HG03095 (cell line): Measurements from ENCODE around the gene OR6M1.

ENCODE experiments used
- ATAC-seq: cut with Tn5 transposase; IDR thresholded peaks from one replicate; pipeline ENCODE4 v1.9.1; 2021; ENCODE audit warnings: moderate library complexity; ENCODE audit not compliant: unreplicated experiment

The OR6M1 gene, protein sequence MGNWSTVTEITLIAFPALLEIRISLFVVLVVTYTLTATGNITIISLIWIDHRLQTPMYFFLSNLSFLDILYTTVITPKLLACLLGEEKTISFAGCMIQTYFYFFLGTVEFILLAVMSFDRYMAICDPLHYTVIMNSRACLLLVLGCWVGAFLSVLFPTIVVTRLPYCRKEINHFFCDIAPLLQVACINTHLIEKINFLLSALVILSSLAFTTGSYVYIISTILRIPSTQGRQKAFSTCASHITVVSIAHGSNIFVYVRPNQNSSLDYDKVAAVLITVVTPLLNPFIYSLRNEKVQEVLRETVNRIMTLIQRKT

GRCh38 chr11:123806249-123806648 is at the start of gene OR6M1:
Gene OR6M1 (minus strand): TSS chr11:123806349. CDS start chr11:123806349, 0 bp downstream.
- no peak for ATAC-seq

DNA sequence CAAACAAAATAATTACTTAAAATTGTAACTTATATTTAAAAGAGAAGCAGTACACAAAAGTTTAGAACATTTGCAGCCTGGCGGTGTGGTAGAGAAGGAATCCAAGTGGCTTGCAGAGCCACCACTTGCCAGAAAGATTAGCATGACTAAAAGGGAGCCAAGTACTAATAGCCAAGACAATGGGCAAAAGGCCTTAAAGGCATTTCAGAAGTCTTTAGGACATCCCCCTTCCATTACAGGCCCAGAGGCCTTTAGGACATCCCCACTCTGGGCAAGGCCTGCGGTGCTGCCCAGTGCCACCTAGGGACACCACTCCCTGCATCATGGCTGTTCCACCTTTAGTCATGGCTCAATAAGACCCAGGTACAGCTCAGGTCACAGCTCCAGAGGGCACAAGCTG is 46.9 kb upstream of the OR6M1 start:
- ATAC-seq = no peak

DNA sequence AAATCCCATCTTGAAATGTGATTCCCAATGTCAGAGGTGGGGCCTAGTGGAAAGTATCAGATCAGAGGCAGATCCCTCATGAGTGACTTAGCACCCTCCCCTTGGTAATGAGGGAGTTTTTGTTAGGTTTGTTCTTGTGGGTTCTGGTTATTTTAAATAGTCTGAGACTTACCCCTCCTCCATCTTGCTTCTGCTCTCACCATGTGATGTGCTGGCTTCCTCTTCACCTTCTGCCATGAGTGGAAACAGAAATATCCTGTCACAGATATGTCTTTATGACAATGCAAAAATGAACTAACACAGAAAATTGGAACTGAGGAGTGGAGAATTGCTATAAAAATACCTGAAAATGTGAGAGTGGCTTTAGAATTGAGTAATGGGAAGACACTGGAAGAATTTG is 46.2 kb upstream of the OR6M1 start:
- ATAC-seq = no peak

GRCh38 chr11:123851110-123851509 is 45.0 kb upstream of the OR6M1 start:
- no peak for ATAC-seq

GRCh38 chr11:123841174-123841573 is 35.0 kb upstream of the OR6M1 start:
- no peak for ATAC-seq

- no peak for ATAC-seq
Observed at GRCh38 chr11:123839131-123839530, 33.0 kb upstream of the OR6M1 start.

DNA sequence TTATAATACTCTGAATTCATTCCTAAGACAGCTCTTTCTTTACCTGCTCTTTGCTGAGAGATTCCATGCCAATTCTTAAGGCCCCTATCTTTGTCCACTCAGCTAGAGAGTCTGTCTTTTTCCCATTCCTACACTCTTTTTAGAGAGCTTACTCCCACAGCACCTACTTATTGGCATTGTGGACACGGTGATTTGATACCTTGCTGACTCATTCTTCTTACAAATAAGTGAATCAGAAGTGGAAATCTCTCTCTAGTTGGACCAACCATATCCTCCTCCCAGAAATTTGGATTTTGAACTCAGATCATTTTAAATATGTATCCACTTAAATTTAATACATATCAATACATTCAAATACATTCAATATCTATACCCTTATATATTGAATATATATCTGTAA is 32.5 kb upstream of the OR6M1 start:
- ATAC-seq = no peak

- ATAC-seq = no peak
Observed at GRCh38 chr11:123838199-123838598, 32.0 kb upstream of the OR6M1 start.

- no peak for ATAC-seq
Observed at GRCh38 chr11:123833095-123833494, 26.9 kb upstream of the OR6M1 start.

GRCh38 chr11:123829745-123830144 is 23.6 kb upstream of the OR6M1 start:
- ATAC-seq = no peak

DNA sequence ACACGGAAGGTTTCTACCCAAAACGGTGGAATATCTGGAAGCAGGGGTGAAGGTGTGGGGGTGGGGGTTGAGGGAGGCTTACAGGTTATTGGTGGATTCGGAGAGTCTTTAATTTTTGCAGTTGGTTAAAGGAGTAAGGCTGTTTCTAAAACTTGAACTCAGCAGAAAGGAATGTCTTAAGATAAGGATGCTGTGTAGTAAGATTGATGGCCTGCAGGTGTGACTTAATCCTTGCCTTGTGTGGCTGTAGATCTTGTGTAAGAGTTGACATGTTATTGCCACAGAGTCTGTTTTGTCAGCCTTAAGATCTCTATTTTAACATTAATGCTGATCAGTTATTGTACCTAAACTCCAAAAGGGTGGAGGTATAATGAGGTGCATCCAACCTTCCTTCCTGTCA is 16.4 kb upstream of the OR6M1 start:
- ATAC-seq = no peak

DNA sequence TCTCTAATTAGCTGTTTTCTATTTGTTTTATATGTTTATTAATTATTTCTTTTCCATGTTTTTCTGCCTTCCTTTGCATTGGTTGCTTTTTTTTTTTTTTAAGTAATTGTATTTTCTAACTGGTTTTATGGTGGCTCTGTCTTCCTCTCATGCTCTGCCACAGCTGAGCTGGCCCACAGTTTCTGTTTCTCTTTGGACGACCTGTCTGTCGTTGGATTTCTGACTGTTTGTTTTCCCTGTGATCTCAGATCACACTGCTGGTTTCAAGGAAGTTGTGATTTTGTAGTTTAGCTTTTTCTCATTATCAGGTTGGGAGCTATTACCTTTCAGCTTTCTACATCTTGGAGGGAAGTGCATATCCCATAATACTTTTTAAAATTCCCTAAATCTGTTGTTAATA is 15.9 kb upstream of the OR6M1 start:
- ATAC-seq = no peak

- ATAC-seq = no peak
Observed at GRCh38 chr11:123815122-123815521, 9.0 kb upstream of the OR6M1 start.

DNA sequence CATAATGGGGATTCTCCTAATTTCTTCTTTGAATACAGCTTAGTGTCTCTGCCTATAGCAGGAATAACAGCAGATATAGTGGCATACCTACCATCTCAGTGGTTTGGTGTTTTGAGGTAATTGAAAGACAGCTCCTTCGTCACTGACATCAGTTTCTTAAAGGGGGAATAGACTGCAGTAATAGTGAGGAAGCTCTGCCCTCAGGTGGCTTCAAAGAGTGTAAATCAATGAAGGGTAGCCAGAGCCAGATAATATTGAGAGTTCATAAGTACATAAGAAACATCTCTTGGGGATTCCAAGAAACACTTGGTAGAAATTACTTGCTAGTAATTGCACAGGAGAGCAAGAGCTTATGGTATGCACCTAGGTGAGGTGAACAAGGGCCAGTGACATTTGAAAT is 4.4 kb downstream of the OR6M1 start:
- ATAC-seq = no peak

- no peak for ATAC-seq
Observed at GRCh38 chr11:123800036-123800435, 6.1 kb downstream of the OR6M1 start.

DNA sequence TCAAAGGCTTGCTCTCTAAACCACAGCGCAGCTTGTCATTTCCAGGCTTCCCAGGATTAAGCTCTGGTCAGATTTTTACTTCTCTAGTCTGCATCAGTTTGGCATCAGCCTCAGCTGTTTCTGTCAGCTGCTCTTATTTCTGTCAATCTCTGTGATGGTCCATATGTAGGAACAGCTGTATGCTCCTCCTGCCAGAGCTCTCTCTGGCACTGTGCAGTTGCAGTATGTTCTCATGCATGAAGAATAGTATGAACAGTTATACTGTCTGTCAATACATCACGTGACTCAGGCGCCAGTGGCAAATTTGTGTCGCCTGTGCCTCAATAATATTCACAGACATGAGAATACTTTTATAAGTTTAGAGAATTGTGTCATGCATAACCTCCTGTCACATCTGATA is 6.7 kb downstream of the OR6M1 start:
- no peak for ATAC-seq

GRCh38 chr11:123798513-123799252 is 7.5 kb downstream of the OR6M1 start:
- no peak for ATAC-seq

DNA sequence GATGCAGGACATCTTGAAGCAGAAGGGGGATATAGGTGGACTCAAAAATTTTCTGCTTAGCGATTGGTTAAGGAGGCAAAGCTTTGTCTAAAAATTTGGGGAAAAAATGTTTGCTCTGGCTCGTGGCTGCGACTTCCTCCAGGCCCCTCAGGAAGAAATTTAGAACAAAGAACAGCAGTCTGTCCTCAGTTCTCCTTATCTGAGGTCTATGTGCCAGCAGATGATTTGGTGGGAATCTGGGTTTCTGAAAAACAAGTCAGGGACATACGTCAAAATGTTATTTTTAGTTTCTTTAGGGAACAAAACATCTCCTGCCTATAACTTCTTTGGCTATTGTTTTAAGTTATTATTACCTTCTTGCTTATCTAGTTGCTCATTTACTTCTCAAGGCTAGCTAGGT is 8.1 kb downstream of the OR6M1 start:
- no peak for ATAC-seq

DNA sequence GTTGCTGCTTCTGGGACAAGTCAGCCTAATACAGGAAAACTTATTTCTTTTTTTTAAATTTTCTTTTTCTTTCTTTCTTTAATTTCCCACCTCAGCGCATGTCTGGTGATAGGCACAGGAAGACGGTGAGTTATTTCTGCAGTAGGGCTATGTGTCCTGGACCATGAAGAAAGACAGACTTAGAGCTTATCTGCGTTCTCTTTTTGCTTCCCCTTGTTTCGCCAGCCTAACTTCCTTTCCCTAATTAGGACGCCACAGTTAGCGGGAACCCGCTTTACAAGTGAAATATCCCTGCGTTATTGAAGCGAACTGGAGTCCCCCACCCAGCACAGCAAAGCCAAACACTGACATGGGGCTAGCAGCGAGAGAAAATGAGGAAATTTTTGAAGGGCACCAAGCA is 8.6 kb downstream of the OR6M1 start:
- no peak for ATAC-seq

GRCh38 chr11:123797114-123797513 is 9.0 kb downstream of the OR6M1 start:
- no peak for ATAC-seq

GRCh38 chr11:123796226-123796625 is 9.9 kb downstream of the OR6M1 start:
- ATAC-seq = no peak

DNA sequence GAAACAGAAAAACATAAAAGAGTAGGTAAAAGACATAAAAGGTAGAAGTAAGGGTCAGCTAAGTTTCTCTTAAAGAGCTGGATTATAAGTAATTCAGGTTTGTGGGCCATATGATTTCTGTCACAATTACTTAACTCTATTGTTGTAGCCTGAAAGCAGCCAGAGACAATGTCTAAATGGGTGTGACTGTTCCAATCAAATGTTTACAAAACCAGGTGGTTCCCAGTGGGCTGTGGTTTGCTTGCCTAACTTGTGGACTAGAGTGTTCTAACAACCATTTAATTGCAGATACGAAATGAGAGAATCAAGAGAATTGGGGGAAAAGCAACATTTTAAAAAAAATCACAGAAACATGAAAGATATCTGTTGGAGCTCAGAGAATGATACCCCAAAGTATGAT is 22.6 kb downstream of the OR6M1 start:
- ATAC-seq = no peak

DNA sequence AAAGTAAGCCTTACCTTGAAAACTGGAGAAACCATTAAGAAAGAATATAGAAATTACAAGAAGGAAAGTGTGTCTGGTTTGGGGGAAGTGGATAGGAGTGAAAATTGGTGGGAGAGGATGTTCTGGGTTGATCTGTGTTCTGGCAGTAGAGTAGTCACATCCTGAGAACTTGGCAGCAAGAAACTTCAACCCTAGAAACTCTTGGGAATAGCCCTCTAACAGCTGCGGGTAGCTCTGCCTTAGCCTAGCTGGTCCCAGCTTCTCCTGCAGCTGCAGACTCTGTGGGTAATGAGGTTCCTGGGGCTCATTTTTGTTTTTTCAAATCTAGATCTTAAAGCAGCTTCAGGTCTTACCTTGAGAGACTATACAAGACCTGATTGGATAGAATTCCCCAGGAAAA is 27.6 kb downstream of the OR6M1 start:
- no peak for ATAC-seq
